Right ventricle myocardium superior (tissue), 1 donor: Measurements from ENCODE around the gene SAP25. TPM values are rescaled to one million over a fixed set of nuclear protein-coding genes. Genes with fewer than 3 reads are reported as not detected.
A peak's percentile ranks its signal among the peaks of the same experiment; 100 is the strongest.

Experiments used
- ATAC-seq: fragments of 200-7000 bp; cut with Tn5 transposase; one replicate; pipeline ENCODE4 v1.9.1; 2020; ENCODE audit warnings: mild to moderate bottlenecking; ENCODE audit not compliant: poor library complexity
- DNase-seq: peaks from one replicate; pipeline ENCODE4 v3.0.0-alpha.2; 2020
- intact Hi-C: fragments of 100-400 bp; cut with DNase I; formaldehyde crosslinking; loops from one replicate; pipeline ENCODE4 v1.11.2; 2022
- long read RNA-seq: library from polyadenylated mRNA; unstranded; transcript quantifications from one replicate; pipeline ENCODE4 v2.0.0, GENCODE V29; 2021
- total RNA-seq: library from RNA; stranded (reverse); fragmentation: NEBNext Ultra II Directional; extraction: Animal tissue kit (Norgen Biotek cat#: 25700); gene quantifications from one replicate; pipeline ENCODE4 v1.2.1, GENCODE V29; 2021
- donor health status: DM: no; HTN: yes; CAD: no; lungs with severe emphysema.

The SAP25 gene
- total RNA-seq, result 0.54 TPM
- long read RNA-seq, partial matches to known transcripts, result 0 of 1 reads
- long read RNA-seq, other reads (novel, unspliced or antisense), result 0 of 1 reads

- DNase-seq (no peak), ATAC-seq (no peak)
- intact Hi-C loops, result no loop called here
Observed at GRCh38 chr7:100573691-100574361, at the start of gene SAP25. TSS of gene SAP25 (minus strand) at chr7:100573900. CDS start at chr7:100573742, 158 bp downstream.

GRCh38 chr7:100621554-100621953, 47.9 kb upstream of the SAP25 start:
- intact Hi-C loops, result no loop called here
- ATAC-seq (no peak), DNase-seq (no peak)

- ATAC-seq (no peak), DNase-seq (no peak)
- intact Hi-C loops, result no loop called here
Observed at GRCh38 chr7:100620804-100621203, 47.1 kb upstream of the SAP25 start.

- DNase-seq, result no peak
- intact Hi-C loops, result no loop called here
- ATAC-seq, result no peak
Observed at GRCh38 chr7:100620239-100620638, 46.5 kb upstream of the SAP25 start.

GRCh38 chr7:100614308-100614861, 40.7 kb upstream of the SAP25 start:
- DNase-seq (no peak), ATAC-seq (no peak)
- intact Hi-C loops, result no loop called here

GRCh38 chr7:100613412-100614175, 39.9 kb upstream of the SAP25 start:
- ATAC-seq (no peak), DNase-seq (no peak)
- intact Hi-C loops, result no loop called here

GRCh38 chr7:100612730-100613390, 39.2 kb upstream of the SAP25 start:
- intact Hi-C loops, result no loop called here
- ATAC-seq (peak; percentile 2), DNase-seq (no peak)

GRCh38 chr7:100611983-100612729, 38.5 kb upstream of the SAP25 start, which contains the start of gene MOSPD3:
TSS of gene MOSPD3 (plus strand) at chr7:100612540. CDS start at chr7:100612792, 252 bp downstream.
- peak; percentile 98 for ATAC-seq
- intact Hi-C loops, result no loop called here
- DNase-seq, result peak; percentile 98

GRCh38 chr7:100609958-100610357, 36.3 kb upstream of the SAP25 start:
- ATAC-seq, result no peak
- intact Hi-C loops, result no loop called here
- no peak for DNase-seq

- intact Hi-C loops, result no loop called here
- DNase-seq (no peak), ATAC-seq (no peak)
Observed at GRCh38 chr7:100607111-100607510, 33.4 kb upstream of the SAP25 start.

- intact Hi-C loops, result no loop called here
- ATAC-seq (no peak), DNase-seq (no peak)
Observed at GRCh38 chr7:100606313-100606712, 32.6 kb upstream of the SAP25 start.

GRCh38 chr7:100604976-100605911, 31.5 kb upstream of the SAP25 start:
- intact Hi-C loops, result loop anchor here (5.0 kb wide), 1 partner anchor 87 kb away; the partner anchor contains the start of gene GIGYF1
- DNase-seq, result peak; percentile 71
- ATAC-seq, result peak; percentile 36

GRCh38 chr7:100604028-100604975, 30.6 kb upstream of the SAP25 start:
- peak; percentile 90 for DNase-seq
- intact Hi-C loops, result loop anchor here (5.0 kb wide), 1 partner anchor 88 kb away; the partner anchor contains the start of gene GIGYF1
- ATAC-seq, result peak; percentile 85

GRCh38 chr7:100603726-100604027, 30.0 kb upstream of the SAP25 start:
- ATAC-seq (no peak), DNase-seq (no peak)
- intact Hi-C loops, result loop anchor here (5.0 kb wide), 1 partner anchor 89 kb away; the partner anchor contains the start of gene GIGYF1

GRCh38 chr7:100602889-100603725, 29.4 kb upstream of the SAP25 start:
- intact Hi-C loops, result loop anchor here (5.0 kb wide), 1 partner anchor 89 kb away; the partner anchor contains the start of gene GIGYF1
- DNase-seq (peak; percentile 87), ATAC-seq (peak; percentile 52)

- no peak for DNase-seq
Observed at GRCh38 chr7:100600730-100601038, 27.0 kb upstream of the SAP25 start.

More at GRCh38 chr7:100600730-100601038, 27.0 kb upstream of the SAP25 start:
- ATAC-seq, result no peak
- intact Hi-C loops, result loop anchor here (5.0 kb wide), 1 partner anchor 92 kb away; the partner anchor contains the start of gene GIGYF1
